Activated CD8-positive, alpha-beta memory T cell treated with anti-CD3 and anti-CD28 coated beads for 48 hours (primary cell): ENCODE results near the gene CATSPER3.
"Not testable (repeated sequence)": the region's sequence is repeated elsewhere in the genome, so short reads cannot be mapped to it uniquely, and the experiment has no call there.

Source experiments
- DNase-seq, 3 experiments: peaks; one replicate each; pipeline ENCODE4 v3.0.0-alpha.2; 2020; ENCODE audit warnings: low read depth in 2 of 3, low spot score in 2 of 3

Gene CATSPER3

DNA sequence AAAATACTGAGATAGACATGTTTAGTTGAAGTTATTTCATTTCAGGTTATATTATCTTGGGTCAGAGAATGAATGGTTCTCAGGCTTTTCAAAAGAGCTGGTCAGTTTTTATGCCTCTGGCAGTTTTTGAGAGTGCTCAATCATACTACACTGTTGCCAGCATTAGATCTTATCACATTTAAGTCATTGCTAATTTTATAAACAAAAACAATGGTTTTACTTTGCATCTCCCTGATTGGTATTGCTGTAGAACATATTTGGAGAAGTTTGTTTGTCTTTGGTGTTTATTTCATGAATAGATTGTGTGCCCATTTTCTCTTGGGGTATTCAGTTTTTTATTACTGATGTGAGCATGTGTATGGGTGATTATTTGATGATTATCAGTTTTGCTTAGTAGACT lies 1.5 kb downstream of the CATSPER3 start:
- no peak for DNase-seq

- DNase-seq: no peak
Observed at GRCh38 chr5:134975078-134975715, 7.5 kb downstream of the CATSPER3 start.

DNA sequence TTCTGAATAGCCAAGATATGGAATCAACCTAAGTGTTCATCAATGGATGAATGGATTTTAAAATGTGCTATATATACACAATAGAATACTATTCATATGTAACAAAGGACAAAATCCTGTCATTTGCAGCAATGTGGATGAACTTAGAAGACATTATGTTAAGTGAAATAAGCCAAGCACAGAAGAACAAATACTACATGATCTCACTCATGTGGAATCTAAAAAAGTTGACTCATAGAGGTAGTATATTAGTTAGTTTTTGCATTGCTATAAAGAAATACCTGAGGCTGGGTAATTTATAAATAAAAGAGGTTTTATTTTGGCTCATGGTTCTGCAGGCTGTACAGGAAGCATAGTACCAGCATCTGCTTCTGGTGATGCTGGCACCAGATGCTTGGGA lies 8.1 kb downstream of the CATSPER3 start:
- DNase-seq: no peak

DNA sequence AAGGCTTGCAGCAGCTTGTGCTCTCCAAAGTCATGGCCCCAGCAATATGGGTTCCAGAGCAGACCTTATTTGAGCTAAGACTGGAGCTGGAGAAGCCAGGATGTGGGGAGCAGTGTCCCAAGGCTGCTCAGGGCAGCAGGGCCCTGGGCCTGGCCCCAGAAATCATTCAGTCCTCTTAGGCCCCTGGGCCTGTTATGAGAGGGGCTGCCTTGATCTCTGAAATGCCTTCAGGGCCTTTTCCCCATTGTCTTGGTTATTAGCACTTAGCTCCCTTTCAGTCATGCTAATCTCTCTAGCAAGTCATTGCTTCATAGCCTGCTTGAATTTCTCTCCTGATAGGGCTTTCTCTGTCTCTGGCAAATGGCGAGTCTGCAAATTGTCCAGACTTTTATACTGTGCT lies 9.1 kb downstream of the CATSPER3 start:
- no peak for DNase-seq

- DNase-seq: no peak
Observed at GRCh38 chr5:134979416-134979815, 11.7 kb downstream of the CATSPER3 start.

GRCh38 chr5:134982230-134982629 lies 14.5 kb downstream of the CATSPER3 start:
- DNase-seq: no peak

GRCh38 chr5:134989266-134989830 lies 21.6 kb downstream of the CATSPER3 start:
- DNase-seq: no peak

DNA sequence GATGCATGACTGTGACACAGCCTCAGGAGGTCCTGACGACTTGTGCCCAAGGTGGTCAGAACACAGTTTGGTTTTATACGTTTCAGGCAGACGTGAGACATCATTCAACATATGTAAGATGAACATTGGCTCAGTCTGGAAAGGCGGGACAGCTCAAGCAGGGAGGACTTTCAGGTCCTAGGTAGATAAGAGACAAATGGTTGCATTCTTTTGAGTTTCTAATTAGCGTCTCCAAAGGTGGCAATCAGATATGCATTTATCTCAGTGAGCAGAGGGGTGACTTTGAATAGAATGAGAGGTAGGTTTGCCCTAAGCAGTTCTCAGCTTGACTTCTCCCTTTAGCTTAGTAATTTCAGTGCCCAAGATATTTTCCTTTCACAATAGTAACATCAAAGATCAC lies 22.5 kb downstream of the CATSPER3 start:
- DNase-seq: not testable (repeated sequence)

GRCh38 chr5:134992148-134992547 lies 24.4 kb downstream of the CATSPER3 start:
- no peak for DNase-seq

GRCh38 chr5:134993161-134993560 lies 25.5 kb downstream of the CATSPER3 start:
- DNase-seq: no peak

DNA sequence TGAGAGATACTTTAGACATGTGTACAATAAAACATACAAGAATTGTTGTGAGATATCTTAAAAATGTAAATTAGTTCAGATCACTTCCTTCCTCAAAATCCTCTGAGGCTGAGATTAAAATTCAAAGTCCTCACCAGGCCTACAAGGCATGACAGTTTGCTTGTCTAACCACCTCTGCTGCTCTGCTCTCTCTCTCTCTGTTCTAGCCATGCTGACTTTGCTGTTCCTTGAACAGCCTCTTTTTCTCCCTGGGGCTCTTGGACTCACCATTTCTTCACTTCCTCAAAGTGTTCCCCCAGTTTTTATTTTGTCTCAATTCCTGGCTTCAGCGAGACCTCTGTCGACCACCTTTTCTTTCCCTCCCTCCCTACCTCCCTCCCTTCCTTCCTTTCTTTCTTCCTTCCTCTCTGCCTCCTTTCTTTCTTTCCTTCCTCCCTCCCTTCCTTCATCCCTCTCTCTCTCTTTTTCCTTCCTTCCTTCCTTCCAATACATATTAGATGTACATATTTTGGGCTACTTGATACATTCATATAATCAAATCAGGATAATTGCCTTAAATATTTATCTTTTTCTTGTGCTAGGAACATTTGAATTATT lies 27.0 kb downstream of the CATSPER3 start:
- DNase-seq: no peak

DNA sequence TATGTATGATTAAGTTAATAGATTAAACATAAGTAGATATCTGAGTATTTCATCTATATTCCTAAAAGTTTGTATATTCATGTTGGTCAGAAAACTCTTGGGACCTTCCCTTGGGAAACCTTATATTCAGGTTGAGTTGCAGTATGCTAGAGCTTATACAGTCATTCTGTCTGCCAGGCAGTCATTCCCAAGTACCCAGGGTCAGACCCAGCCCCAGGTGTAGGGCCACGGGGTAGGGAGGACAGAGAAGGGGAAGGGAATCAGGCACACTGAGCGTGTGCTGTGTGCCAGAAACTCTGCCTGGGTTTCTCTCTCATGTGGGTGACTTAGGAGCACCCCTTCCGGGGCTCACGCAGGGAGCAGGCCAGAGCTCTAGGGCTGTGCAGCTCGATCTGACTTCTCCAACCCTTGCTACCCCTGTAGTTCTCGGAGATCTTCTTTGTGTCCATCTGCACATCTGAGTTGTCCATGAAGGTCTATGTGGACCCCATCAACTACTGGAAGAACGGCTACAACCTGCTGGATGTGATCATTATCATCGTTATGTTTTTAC lies 28.2 kb downstream of the CATSPER3 start:
- no peak for DNase-seq

GRCh38 chr5:134997015-134997414 lies 29.3 kb downstream of the CATSPER3 start:
- DNase-seq: no peak

DNA sequence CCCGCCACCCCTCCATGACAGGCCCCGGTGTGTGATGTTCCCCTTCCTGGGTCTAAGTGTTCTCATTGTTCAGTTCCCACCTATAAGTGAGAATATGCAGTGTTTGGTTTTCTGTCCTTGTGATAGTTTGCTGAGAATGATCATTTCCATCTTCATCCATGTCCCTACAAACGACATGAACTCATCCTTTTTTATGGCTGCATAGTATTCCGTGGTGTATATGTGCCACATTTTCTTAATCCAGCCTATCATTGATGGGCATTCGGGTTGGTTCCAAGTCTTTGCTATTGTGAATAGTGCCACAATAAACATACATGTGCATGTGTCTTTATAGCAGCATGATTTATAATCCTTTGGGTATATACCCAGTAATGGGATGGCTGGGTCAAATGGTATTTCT lies 30.4 kb downstream of the CATSPER3 start:
- not testable (repeated sequence) for DNase-seq

DNA sequence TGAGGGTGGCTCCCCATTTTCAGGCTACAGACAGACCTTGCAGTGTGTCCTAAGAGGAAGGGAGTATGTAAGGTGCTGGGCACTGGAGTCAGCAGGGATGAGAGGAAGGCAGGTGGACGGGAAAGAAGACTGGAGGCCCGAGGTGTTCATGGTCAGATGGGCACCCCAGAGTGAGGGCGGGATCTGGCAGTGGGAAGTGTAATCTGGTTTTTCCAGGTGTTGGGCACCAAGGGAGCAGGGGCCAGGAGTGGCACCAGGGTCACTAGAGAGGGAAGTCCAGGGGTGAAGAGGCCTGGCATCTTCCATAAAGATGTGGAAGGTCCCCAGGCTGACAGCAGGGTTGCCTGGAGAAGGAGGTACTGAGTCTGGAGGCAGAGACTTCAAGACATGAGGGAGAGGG lies 36.7 kb downstream of the CATSPER3 start:
- DNase-seq: no peak

DNA sequence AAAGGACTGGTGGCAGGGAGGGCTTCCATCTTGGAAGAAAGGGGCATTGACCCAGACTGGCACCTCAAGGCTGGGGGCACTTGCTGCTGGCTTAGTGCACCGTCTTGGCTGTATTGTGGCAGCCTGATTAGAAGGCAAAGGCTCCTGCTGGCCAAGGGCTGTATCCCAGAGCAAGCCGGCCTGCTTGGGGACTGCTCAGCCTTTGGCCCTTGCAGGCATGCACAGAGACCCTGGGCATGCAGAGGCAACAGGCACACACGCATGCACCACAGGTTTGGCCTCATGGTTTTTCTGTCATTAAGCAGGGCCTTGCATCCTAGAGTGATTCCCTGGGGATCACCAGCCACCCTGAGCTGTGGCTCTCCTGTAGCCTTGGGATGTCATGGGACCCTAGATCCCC lies 37.4 kb downstream of the CATSPER3 start:
- DNase-seq: no peak

DNA sequence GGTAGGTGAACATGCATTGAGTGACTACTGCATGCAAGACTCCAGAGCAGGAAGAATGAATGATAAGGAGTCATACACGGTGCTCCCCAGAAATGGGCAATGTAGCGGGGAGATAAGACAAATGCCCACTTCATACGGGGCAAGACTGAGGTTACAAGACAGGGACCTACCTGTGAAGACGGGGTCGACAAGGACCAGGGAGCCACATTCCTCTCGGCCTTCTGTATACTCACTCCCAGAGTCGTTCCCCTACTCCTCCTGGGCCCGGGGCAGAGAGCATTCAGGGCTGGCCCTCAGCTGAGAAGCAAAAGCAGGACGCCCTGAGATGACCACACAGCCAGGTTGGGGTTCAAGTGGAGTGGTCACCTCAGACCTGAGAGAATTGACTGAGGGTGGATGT lies 39.6 kb downstream of the CATSPER3 start:
- no peak for DNase-seq

DNA sequence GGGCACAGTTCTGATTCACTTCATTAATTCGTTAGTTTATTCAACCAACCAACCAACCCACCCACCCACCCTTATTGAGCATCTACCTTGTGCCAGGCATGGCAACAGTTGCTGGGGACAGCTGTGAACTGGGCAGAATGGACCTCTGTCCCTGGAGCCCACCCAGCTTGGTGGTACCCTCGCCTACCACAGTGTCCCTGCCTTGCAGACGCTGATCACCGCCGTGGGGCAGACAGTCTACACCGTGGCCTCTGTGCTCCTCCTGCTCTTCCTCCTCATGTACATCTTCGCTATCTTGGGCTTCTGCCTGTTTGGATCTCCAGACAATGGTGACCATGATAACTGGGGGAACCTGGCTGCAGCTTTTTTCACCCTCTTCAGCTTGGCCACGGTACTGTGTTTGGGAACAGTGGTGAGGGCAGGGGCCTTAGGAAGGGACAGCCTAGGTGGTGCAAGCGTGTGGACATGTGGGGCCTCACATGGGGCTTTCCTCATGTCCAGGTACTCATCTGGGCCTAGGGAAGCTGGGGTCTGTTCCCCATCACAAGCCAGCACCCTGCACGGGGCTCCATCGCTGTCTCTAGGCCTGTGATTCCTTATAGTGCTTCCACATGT lies 40.1 kb downstream of the CATSPER3 start:
- no peak for DNase-seq

DNA sequence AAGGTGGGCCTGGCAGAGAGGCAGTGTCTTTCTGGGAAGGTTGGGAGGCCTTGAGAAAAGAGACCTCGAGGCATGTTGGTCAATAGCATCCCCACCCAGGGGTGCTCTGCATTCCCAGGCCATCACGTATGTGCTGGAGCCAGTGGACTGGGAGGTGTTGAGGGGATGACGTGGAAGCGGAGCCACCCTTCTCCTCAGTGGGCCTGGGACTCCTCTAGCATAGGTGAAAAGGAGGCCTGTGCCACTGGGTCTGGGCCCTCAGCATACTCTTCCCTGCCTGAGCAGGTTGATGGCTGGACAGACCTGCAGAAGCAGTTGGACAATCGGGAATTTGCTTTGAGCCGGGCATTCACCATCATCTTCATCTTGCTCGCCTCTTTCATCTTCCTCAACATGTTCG lies 40.8 kb downstream of the CATSPER3 start:
- no peak for DNase-seq

DNA sequence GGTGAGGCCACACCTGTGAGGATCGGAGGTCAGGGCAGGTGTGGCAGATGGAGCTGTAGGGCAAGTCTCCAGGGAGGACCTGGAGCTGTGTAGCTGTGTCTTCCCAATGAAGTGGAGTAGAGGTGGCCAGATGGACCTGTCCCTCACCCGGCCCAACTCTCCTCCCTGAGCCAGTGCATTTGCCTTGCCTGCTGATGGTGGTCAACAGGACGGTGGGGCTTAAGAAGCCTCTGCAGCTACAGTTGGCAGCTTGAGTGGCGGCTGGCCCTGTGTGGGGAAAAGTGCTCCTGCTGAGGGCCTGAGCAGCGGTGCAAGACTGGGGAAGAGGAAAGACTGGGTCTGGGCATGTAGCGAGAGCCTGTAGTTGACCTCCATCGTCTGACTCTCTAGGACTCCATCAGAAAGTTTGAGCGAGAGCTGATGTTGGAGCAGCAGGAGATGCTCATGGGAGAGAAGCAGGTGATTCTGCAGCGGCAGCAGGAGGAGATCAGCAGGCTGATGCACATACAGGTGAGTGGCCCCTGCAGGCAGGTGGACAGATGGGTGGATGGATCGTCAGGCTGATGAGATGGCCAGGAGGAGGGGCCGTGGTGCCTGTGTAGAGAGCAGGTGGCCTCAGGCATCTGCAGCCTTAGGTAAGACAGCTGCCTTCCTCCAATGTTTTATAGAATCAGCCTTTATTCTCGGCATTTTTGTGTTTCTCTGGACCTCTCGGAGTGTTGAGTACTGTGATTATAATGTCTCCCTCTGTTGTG lies 41.5 kb downstream of the CATSPER3 start:
- no peak for DNase-seq

- no peak for DNase-seq
Observed at GRCh38 chr5:135009736-135010501, 42.2 kb downstream of the CATSPER3 start.
